LNCaP clone FGC (cell line): ENCODE measurements around the gene SASS6.
A peak's percentile ranks its signal among the peaks of the same experiment; 100 is the strongest.

Experiments used
- DNase-seq: peaks from one replicate; pipeline ENCODE4 v3.0.0-alpha.2; 2011; ENCODE audit warnings: low read depth
- H3K4me3 ChIP-seq: 2 replicates; pipeline ENCODE4 v1.5.1; 2011; ENCODE audit warnings: mild to moderate bottlenecking, low read depth, low read length, control low read depth
- CTCF ChIP-seq: IDR thresholded peaks from 2 replicates; pipeline ENCODE4 v1.5.1; 2012; ENCODE audit warnings: mild to moderate bottlenecking; ENCODE audit not compliant: control insufficient read depth, insufficient read depth; ENCODE audit errors: extremely low read depth

Gene SASS6

GRCh38 chr1:100038660-100039287 is 94.0 kb downstream of the SASS6 start:
- H3K4me3 ChIP-seq = peak overlapping the region; percentile 85
- no peak for TF ChIP-seq CTCF
- DNase-seq = no peak

- peak overlapping the region; percentile 85 for H3K4me3 ChIP-seq
- peak; percentile 48 for DNase-seq
- no peak for TF ChIP-seq CTCF
Measured at GRCh38 chr1:100037927-100038659, 94.6 kb downstream of the SASS6 start.

- peak overlapping the region; percentile 85 for H3K4me3 ChIP-seq
- TF ChIP-seq CTCF = no peak
- no peak for DNase-seq
Measured at GRCh38 chr1:100037656-100037926, 95.1 kb downstream of the SASS6 start.

- no peak for DNase-seq
- peak overlapping the region; percentile 85 for H3K4me3 ChIP-seq
- no peak for TF ChIP-seq CTCF
Measured at GRCh38 chr1:100036718-100037655, 95.7 kb downstream of the SASS6 start.

GRCh38 chr1:100035214-100035613 is 97.5 kb downstream of the SASS6 start:
- H3K4me3 ChIP-seq = no peak overlapping the region
- no peak for TF ChIP-seq CTCF
- DNase-seq = no peak

GRCh38 chr1:100034470-100034869 is 98.3 kb downstream of the SASS6 start:
- H3K4me3 ChIP-seq = no peak overlapping the region
- peak; percentile 42 for TF ChIP-seq CTCF
- DNase-seq = no peak
